Renal pelvis (tissue), 4 donors: Measurements from ENCODE around the gene DCDC2C. TPM values are rescaled to one million over a fixed set of nuclear protein-coding genes. Genes with fewer than 3 reads are reported as not detected.
"Not testable (repeated sequence)": the region's sequence is repeated elsewhere in the genome, so short reads cannot be mapped to it uniquely, and the experiment has no call there.

Experiments
- DNase-seq: peaks from one replicate; pipeline ENCODE4 v3.0.0-alpha.2; 2013
- polyA plus RNA-seq, 3 donors: library from polyadenylated mRNA; unstranded; fragments of 120-200 nt; gene quantifications; one replicate each; pipeline ENCODE4 v1.2.1, GENCODE V29; 2013; ENCODE audit not compliant: insufficient read length in 3 of 3

DCDC2C gene
- polyA plus RNA-seq, 3 donors = 0.50 TPM; not detected in 2

- DNase-seq = no peak
These were observed 68.2 kb downstream of the DCDC2C start for GRCh38 chr2:3771576-3771975.

GRCh38 chr2:3774336-3774735 is 71.0 kb downstream of the DCDC2C start:
- no peak for DNase-seq

- no peak for DNase-seq
These were observed 72.9 kb downstream of the DCDC2C start for GRCh38 chr2:3776311-3776710.

GRCh38 chr2:3777966-3778365 is 74.6 kb downstream of the DCDC2C start:
- no peak for DNase-seq

GRCh38 chr2:3778851-3779495 is 75.6 kb downstream of the DCDC2C start:
- no peak for DNase-seq

- no peak for DNase-seq
These were observed 76.2 kb downstream of the DCDC2C start for GRCh38 chr2:3779496-3780049.

- peak; percentile 68 for DNase-seq
These were observed 77.4 kb downstream of the DCDC2C start for GRCh38 chr2:3780477-3781402.

GRCh38 chr2:3784731-3785130 is 81.4 kb downstream of the DCDC2C start:
- no peak for DNase-seq

GRCh38 chr2:3785220-3785889 is 82.0 kb downstream of the DCDC2C start:
- DNase-seq = no peak

GRCh38 chr2:3785890-3786273 is 82.5 kb downstream of the DCDC2C start:
- no peak for DNase-seq

- DNase-seq = no peak
These were observed 84.4 kb downstream of the DCDC2C start for GRCh38 chr2:3787768-3788167.

- DNase-seq = no peak
These were observed 85.9 kb downstream of the DCDC2C start for GRCh38 chr2:3789256-3789655.

GRCh38 chr2:3793249-3793648 is 89.9 kb downstream of the DCDC2C start:
- no peak for DNase-seq

- DNase-seq = no peak
These were observed 98.1 kb downstream of the DCDC2C start for GRCh38 chr2:3801506-3801905.

- peak; percentile 16 for DNase-seq
These were observed 102.0 kb downstream of the DCDC2C start for GRCh38 chr2:3805201-3805939.

- no peak for DNase-seq
These were observed 102.8 kb downstream of the DCDC2C start for GRCh38 chr2:3806168-3806567.

GRCh38 chr2:3806730-3807129 is 103.4 kb downstream of the DCDC2C start:
- DNase-seq = no peak

GRCh38 chr2:3807853-3808252 is 104.5 kb downstream of the DCDC2C start:
- no peak for DNase-seq

- no peak for DNase-seq
These were observed 111.4 kb downstream of the DCDC2C start for GRCh38 chr2:3814706-3815245.

GRCh38 chr2:3817144-3817543 is 113.8 kb downstream of the DCDC2C start:
- not testable (repeated sequence) for DNase-seq

- DNase-seq = no peak
These were observed 120.4 kb downstream of the DCDC2C start for GRCh38 chr2:3823748-3824147.
